Upper lobe of right lung (tissue), 1 donor: Measurements from ENCODE around the gene MYH10. TPM values are rescaled to one million over a fixed set of nuclear protein-coding genes. Genes with fewer than 3 reads are reported as not detected.
A peak's percentile ranks its signal among the peaks of the same experiment; 100 is the strongest.

Experiments
- ATAC-seq: fragments of 200-7000 bp; cut with Tn5 transposase; one replicate; pipeline ENCODE4 v1.9.1; 2020; ENCODE audit warnings: mild to moderate bottlenecking, moderate library complexity
- DNase-seq: peaks from one replicate; pipeline ENCODE4 v3.0.0-alpha.2; 2020
- H3K27ac ChIP-seq: fragments of 200-600 bp; one replicate; pipeline ENCODE4 v1.8.0; 2022
- H3K27me3 ChIP-seq: fragments of 200-600 bp; one replicate; pipeline ENCODE4 v1.8.0; 2022; ENCODE audit warnings: mild to moderate bottlenecking
- H3K36me3 ChIP-seq: fragments of 200-600 bp; one replicate; pipeline ENCODE4 v1.8.0; 2022
- H3K4me1 ChIP-seq: fragments of 200-600 bp; one replicate; pipeline ENCODE4 v1.8.0; 2022
- H3K4me3 ChIP-seq: fragments of 200-600 bp; one replicate; pipeline ENCODE4 v1.8.0; 2022; ENCODE audit warnings: mild to moderate bottlenecking
- H3K9me3 ChIP-seq: fragments of 200-600 bp; one replicate; pipeline ENCODE4 v1.8.0; 2022
- CTCF ChIP-seq: fragments of 200-600 bp; IDR thresholded peaks from one replicate; pipeline ENCODE4 v1.8.0; 2022; ENCODE audit warnings: antibody characterized with exemption
- intact Hi-C: fragments of 100-400 bp; cut with DNase I; formaldehyde crosslinking; loops from one replicate; pipeline ENCODE4 v1.11.0; 2022
- total RNA-seq: library from RNA; stranded (reverse); fragmentation: NEBNext Ultra II Directional; extraction: Animal tissue kit (Norgen Biotek cat#: 25700); gene quantifications from one replicate; pipeline ENCODE4 v1.2.1, GENCODE V29; 2021
- donor health status: DM: no; HTN: yes; CAD: no; lungs with severe emphysema.

MYH10 gene
- total RNA-seq, 1 donor from 2014 or later, result 205 TPM

GRCh38 chr17:8480011-8480976 lies 150.2 kb downstream of the MYH10 start:
- H3K9me3 ChIP-seq, result no peaks in the 10 kb centered on the region
- no peaks in the 10 kb centered on the region for H3K27me3 ChIP-seq
- intact Hi-C loops, result no loop called here
- no peak for TF ChIP-seq CTCF
- DNase-seq (peak; percentile 55), ATAC-seq (no peak)
- no peak overlapping the region for H3K4me3 ChIP-seq
- H3K4me1 ChIP-seq, result peaks cover 11% of the 10 kb centered on the region
- H3K27ac ChIP-seq, result peak overlapping the region; percentile 13
- peaks cover 93% of the 10 kb centered on the region for H3K36me3 ChIP-seq

- no peaks in the 10 kb centered on the region for H3K9me3 ChIP-seq
- no peaks in the 10 kb centered on the region for H3K27me3 ChIP-seq
- H3K27ac ChIP-seq, result peak overlapping the region; percentile 13
- intact Hi-C loops, result no loop called here
- ATAC-seq, result peak; percentile 24
- peaks cover 97% of the 10 kb centered on the region for H3K36me3 ChIP-seq
- TF ChIP-seq CTCF, result no peak
- H3K4me3 ChIP-seq, result no peak overlapping the region
- DNase-seq, result peak; percentile 48
- H3K4me1 ChIP-seq, result peaks cover 11% of the 10 kb centered on the region
Observed at GRCh38 chr17:8479431-8479947, 151.0 kb downstream of the MYH10 start.

GRCh38 chr17:8477715-8478441 lies 152.6 kb downstream of the MYH10 start:
- H3K4me1 ChIP-seq, result peaks cover 11% of the 10 kb centered on the region
- ATAC-seq (no peak), DNase-seq (peak; percentile 44)

GRCh38 chr17:8477171-8477570 lies 153.4 kb downstream of the MYH10 start:
- no peaks in the 10 kb centered on the region for H3K27me3 ChIP-seq
- no peak overlapping the region for H3K27ac ChIP-seq
- DNase-seq, result no peak
- no peaks in the 10 kb centered on the region for H3K9me3 ChIP-seq
- intact Hi-C loops, result no loop called here
- no peak for ATAC-seq
- H3K4me3 ChIP-seq, result no peak overlapping the region
- TF ChIP-seq CTCF, result no peak
- peaks cover 94% of the 10 kb centered on the region for H3K36me3 ChIP-seq
- H3K4me1 ChIP-seq, result peaks cover 11% of the 10 kb centered on the region

More at GRCh38 chr17:8477715-8478441, 152.6 kb downstream of the MYH10 start:
- Histone ChIP-seq H3K4me3 (no peak overlapping the region), H3K27ac (no peak overlapping the region), H3K9me3 (no peaks in the 10 kb centered on the region), H3K27me3 (no peaks in the 10 kb centered on the region), H3K36me3 (peaks cover 95% of the 10 kb centered on the region)
- intact Hi-C loops, result no loop called here
- no peak for TF ChIP-seq CTCF

GRCh38 chr17:8476741-8477140 lies 153.8 kb downstream of the MYH10 start:
- intact Hi-C loops, result no loop called here
- no peaks in the 10 kb centered on the region for H3K27me3 ChIP-seq
- H3K36me3 ChIP-seq, result peaks cover 94% of the 10 kb centered on the region
- peak; percentile 62 for DNase-seq
- H3K27ac ChIP-seq, result no peak overlapping the region
- TF ChIP-seq CTCF, result no peak
- H3K4me1 ChIP-seq, result peaks cover 11% of the 10 kb centered on the region
- no peak overlapping the region for H3K4me3 ChIP-seq
- no peaks in the 10 kb centered on the region for H3K9me3 ChIP-seq
- ATAC-seq, result no peak
